ENCODE measurements around the gene ANXA4. TPM values are rescaled to one million over a fixed set of nuclear protein-coding genes. Genes with fewer than 3 reads are reported as not detected.

The ANXA4 gene
- total and polyA plus RNA-seq, 2 of the 13 experiments (the other 11 are each of a cell fraction or from before 2014, with no cell fraction given) = 155 to 168 TPM

DNA sequence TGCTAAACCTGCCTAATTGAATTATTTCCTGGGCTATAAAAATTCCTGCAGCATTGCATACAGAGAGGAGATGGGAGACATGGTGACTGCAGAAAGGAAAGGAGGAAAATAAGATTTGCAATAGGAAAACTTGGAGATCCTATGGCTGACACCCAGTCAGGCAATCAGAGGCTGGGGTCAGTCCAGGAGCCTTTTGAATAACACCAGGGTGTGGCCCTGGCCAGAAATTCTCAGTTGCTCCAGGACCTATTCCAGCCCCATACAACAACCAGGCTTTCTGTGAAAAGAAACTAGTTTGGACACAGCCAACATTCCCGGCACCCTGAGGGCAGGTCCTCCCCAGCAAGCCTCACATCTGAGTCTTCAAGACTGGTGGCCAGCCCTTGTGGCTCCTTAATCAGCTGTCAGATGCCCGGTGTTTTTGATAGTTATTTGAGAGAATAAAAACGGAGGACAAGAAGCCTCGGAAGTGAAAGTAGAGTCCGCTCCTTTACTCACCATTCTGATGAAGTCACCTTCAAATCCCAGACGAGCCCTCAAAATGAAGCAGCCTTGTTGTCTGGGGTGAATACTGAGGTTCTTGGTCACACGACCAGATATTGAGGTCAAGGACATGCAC lies 56.5 kb downstream of the ANXA4 start:
- no peak overlapping the region for H3K9ac ChIP-seq (ENCODE audit: insufficient read depth, low read depth, low read length)
- no peak for DNase-seq (ENCODE audit: low spot score)
- in situ Hi-C loops (cut with HindIII; ENCODE audit: extremely low pct_ligation_motif_present, low pct_unique_long_range_greater_than_20kb) (no loop called here), intact Hi-C loops (cut with micrococcal nuclease; ENCODE audit: unreplicated experiment) (no loop called here)
- FAIRE-seq = no peak
- no peak for TF ChIP-seq GABPB1 (CRISPR knock-in tag; IDR thresholded peaks at IDR 0.05)
- TF ChIP-seq SOX6 (IDR thresholded peaks at IDR 0.05) = no peak
- TF ChIP-seq SOX6 (CRISPR knock-in tag; IDR thresholded peaks at IDR 0.05) = no peak
- TF ChIP-seq ZNF607 (CRISPR knock-in tag; IDR thresholded peaks at IDR 0.05; ENCODE audit: borderline replicate concordance) = no peak
- no peak for TF ChIP-seq PAF1 (CRISPR knock-in tag; IDR thresholded peaks at IDR 0.05)
- no peak for TF ChIP-seq ZNF747 (CRISPR knock-in tag; IDR thresholded peaks at IDR 0.05; ENCODE audit: borderline replicate concordance)
- TF ChIP-seq SOX13 (IDR thresholded peaks at IDR 0.05) = no peak
- no peak for TF ChIP-seq SOX13 (CRISPR knock-in tag; conservative IDR thresholded peaks at IDR 0.05 in 1 of 2, IDR thresholded peaks at IDR 0.05 in 1 of 2)
- TF ChIP-seq ARHGAP35 (CRISPR knock-in tag; IDR thresholded peaks at IDR 0.05; ENCODE audit: borderline replicate concordance) = no peak
- no peak for TF ChIP-seq RFX5 (IDR thresholded peaks at IDR 0.05; ENCODE audit: low read depth, low read length)
- TF ChIP-seq KLF16 (CRISPR knock-in tag; IDR thresholded peaks at IDR 0.05) = no peak
- TF ChIP-seq, protein P1, sequence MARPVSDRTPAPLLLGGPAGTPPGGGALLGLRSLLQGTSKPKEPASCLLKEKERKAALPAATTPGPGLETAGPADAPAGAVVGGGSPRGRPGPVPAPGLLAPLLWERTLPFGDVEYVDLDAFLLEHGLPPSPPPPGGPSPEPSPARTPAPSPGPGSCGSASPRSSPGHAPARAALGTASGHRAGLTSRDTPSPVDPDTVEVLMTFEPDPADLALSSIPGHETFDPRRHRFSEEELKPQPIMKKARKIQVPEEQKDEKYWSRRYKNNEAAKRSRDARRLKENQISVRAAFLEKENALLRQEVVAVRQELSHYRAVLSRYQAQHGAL (CRISPR knock-in tag; IDR thresholded peaks at IDR 0.05; ENCODE audit: not compliant biosample characterization) = no peak
- no peaks in the 10 kb centered on the region for H3K79me2 ChIP-seq (ENCODE audit: insufficient read depth, low read length)
- POLR2A ChIA-PET = interaction anchor here (2.5 kb wide), 1 partner anchor 57 kb away, joined by 10 read pairs; the partner anchor contains the start of gene ANXA4
- H4K20me1 ChIP-seq (ENCODE audit: insufficient read depth, low read length) = no peaks in the 10 kb centered on the region; the same call in 1 of the 2 replicates
- H3K36me3 ChIP-seq (replicated peaks in 1 of 2; ENCODE audit: control insufficient read depth in 1 of 2, insufficient read depth in 2 of 2, low read length in 2 of 2) = peaks cover 15 to 79% of the 10 kb centered on the region in 2 experiments
- H2AFZ ChIP-seq (ENCODE audit: low read length) = no peak overlapping the region
- CTCF ChIA-PET (ENCODE audit: low intra/inter-chr PET ratio, low total read pairs) = no interaction called here
- 84% methylated on average over 7 of the region's 7 CpGs for WGBS (ENCODE audit: low lambda C conversion rate)
- no peak overlapping the region for H3K4me3 ChIP-seq (replicated peaks in 1 of 3; ENCODE audit: insufficient read depth in 1 of 3, low read depth in 2 of 3, low read length in 3 of 3)
- BruUV-seq (replicated peaks) = no TSS peak
- no peak for ATAC-seq
- no peak overlapping the region for H3K27ac ChIP-seq (ENCODE audit: extremely low read length, insufficient read depth, low read length)
- no peak overlapping the region for H3K4me2 ChIP-seq (ENCODE audit: low read depth, low read length)
- no peaks in the 10 kb centered on the region for H3K27me3 ChIP-seq (ENCODE audit: control insufficient read depth in 1 of 2, insufficient read depth in 2 of 2, low read length in 2 of 2)
- no peaks in the 10 kb centered on the region for H3K4me1 ChIP-seq (ENCODE audit: insufficient read depth, low read length)
- H3K9me3 ChIP-seq (ENCODE audit: low read length) = no peaks in the 10 kb centered on the region

Measured in HepG2 (cell line).